Activated CD4-positive, CD25-positive, alpha-beta regulatory T cell treated with anti-CD3 and anti-CD28 coated beads, Interleukin-2, amount 50 U/mL, for 16 hours (primary cell): ENCODE data around the gene MRPL49.
A peak's percentile ranks its signal among the peaks of the same experiment; 100 is the strongest.

ENCODE experiments used
- DNase-seq: peaks from one replicate; pipeline ENCODE4 v3.0.0-alpha.2; 2020; ENCODE audit warnings: low read depth, low spot score

The MRPL49 gene

GRCh38 chr11:65102142-65103095 is 19.7 kb upstream of the MRPL49 start:
- DNase-seq: no peak

- no peak for DNase-seq
These were observed 18.6 kb upstream of the MRPL49 start for GRCh38 chr11:65103476-65103875.

GRCh38 chr11:65104628-65105027 is 17.5 kb upstream of the MRPL49 start:
- DNase-seq: no peak

- DNase-seq: no peak
These were observed 15.0 kb upstream of the MRPL49 start for GRCh38 chr11:65107078-65107477.

- no peak for DNase-seq
These were observed 14.2 kb upstream of the MRPL49 start for GRCh38 chr11:65107751-65108468.

GRCh38 chr11:65108469-65109123 is 13.5 kb upstream of the MRPL49 start:
- no peak for DNase-seq

- DNase-seq: no peak
These were observed 12.6 kb upstream of the MRPL49 start for GRCh38 chr11:65109231-65110198.

- DNase-seq: peak; percentile 93
These were observed 11.7 kb upstream of the MRPL49 start for GRCh38 chr11:65110354-65110861.

- no peak for DNase-seq
These were observed 10.9 kb upstream of the MRPL49 start for GRCh38 chr11:65111159-65111743.

GRCh38 chr11:65111744-65112545 is 10.2 kb upstream of the MRPL49 start, which contains the start of gene TM7SF2:
Gene TM7SF2, plus strand, starts transcription at chr11:65111872. Its CDS starts 144 bp downstream, at chr11:65112016.
- peak; percentile 86 for DNase-seq

GRCh38 chr11:65112546-65113360 is 9.4 kb upstream of the MRPL49 start:
- peak; percentile 50 for DNase-seq

GRCh38 chr11:65113361-65113756 is 8.8 kb upstream of the MRPL49 start:
- no peak for DNase-seq

- no peak for DNase-seq
These were observed 8.3 kb upstream of the MRPL49 start for GRCh38 chr11:65113839-65114238.

GRCh38 chr11:65114538-65115171 is 7.5 kb upstream of the MRPL49 start:
- DNase-seq: no peak

- no peak for DNase-seq
These were observed 6.6 kb upstream of the MRPL49 start for GRCh38 chr11:65115361-65116082.

- DNase-seq: no peak
These were observed 5.5 kb upstream of the MRPL49 start for GRCh38 chr11:65116370-65117205.
